C4-2B (cell line): ENCODE measurements around the gene EBI3.

Experiments used
- H3K27ac ChIP-seq: fragments of 450-650 bp; 2 replicates; pipeline ENCODE4 v1.5.1; 2017
- CTCF ChIP-seq: fragments of 450-650 bp; conservative IDR thresholded peaks from 2 replicates; pipeline ENCODE4 v1.5.1; 2017; ENCODE audit warnings: mild to moderate bottlenecking
- ZFX ChIP-seq: fragments of 450-650 bp; IDR thresholded peaks from 2 replicates; pipeline ENCODE4 v1.6.1; 2017

Gene EBI3

GRCh38 chr19:4229179-4229931 lies at the start of gene EBI3:
EBI3 (plus strand) TSS chr19:4229523; CDS start chr19:4229551, 28 bp downstream.
- no peak within 1 kb of the TSS for H3K27ac ChIP-seq
- TF ChIP-seq ZFX: no peak
- no peak for TF ChIP-seq CTCF

GRCh38 chr19:4181053-4181508 lies 48.2 kb upstream of the EBI3 start:
- no peak overlapping the region for H3K27ac ChIP-seq
- no peak for TF ChIP-seq CTCF
- no peak for TF ChIP-seq ZFX

DNA sequence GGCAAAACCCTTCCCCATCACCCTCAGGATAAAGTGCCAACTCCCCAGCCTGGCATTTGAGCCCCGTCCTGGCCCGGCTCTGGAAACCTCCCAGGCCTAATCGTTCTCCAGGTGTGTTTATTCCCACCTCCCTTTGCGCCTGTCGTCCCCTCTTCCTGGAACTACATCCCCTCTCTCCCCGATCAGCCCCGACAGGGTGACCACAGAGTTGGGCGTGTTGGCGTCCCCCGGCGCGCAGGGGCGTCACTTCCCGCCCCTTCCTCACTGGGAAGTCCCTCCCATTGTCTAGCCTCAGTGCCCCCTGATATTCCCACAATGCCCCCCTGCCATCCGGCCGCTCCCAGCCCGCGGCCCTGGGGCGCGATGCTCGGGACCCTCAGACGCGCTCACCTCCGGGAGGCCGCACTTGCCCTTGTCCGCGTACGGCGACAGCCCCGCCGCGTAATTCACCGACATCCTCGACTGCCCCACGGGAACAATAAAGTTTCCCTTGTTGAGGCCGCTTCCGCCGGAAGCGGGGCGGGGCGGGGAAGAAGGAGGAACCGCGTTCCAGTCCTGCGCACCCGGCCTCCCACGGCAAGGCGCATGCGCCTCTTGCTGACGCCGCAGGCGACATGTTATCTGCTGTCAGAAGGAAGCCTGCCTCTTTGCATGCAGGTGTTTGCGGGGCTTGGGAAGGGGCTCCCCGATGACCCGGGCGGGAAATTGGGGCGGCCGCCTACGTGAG lies 47.1 kb upstream of the EBI3 start, which contains the start of the genes ANKRD24 and SIRT6:
TSS of gene ANKRD24 (plus strand) at position 606 of the 727 bp plus-strand sequence. CDS start 3,737 bp downstream, outside the sequence.
TSS of gene SIRT6 (minus strand) at position 480 of the 727 bp plus-strand sequence. CDS start at position 456, 24 bp downstream.
- H3K27ac ChIP-seq: peak within 1 kb of the TSS; percentile 88
- TF ChIP-seq ZFX: peak; percentile 72; the same call in 1 of the 2 replicates
- TF ChIP-seq CTCF: no peak

DNA sequence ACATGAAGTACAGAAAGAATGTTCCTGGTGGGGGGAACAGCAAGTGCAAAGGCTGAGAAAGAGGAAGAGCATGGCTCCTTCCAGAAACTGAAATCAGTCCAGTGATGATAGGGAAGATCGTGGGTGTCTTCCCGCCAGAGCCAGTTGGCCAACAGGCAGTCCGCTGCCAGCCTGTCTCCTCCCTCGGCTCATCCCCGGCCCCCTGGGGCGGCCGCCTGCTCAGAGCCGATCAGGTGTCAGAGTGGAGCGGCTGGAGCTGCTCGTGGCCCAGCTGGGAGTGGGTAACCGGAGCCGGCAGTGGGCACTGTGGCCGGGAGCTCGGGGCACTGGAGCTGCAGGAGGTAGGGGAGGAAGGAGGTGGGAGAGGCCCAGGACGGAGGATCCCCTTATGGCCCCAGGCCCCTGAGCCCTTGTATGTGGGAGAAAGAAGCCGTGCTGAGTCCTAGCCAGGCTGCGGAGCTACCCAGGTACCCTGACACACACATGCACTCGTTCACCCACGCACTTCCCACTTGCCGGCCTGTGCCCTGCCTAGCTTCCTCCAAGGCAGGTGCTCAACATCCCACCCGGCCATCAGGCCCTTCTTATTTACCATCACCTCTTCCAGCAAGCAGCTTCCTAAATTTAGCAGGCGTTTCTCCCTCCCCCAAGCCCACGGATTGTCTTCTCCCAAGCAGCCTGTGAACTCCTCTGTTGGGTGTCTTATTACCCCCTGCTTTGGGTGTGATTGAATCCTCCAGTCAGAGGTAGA lies 45.2 kb upstream of the EBI3 start:
- no peak overlapping the region for H3K27ac ChIP-seq
- TF ChIP-seq CTCF: no peak
- TF ChIP-seq ZFX: no peak

GRCh38 chr19:4184718-4185352 lies 44.5 kb upstream of the EBI3 start:
- TF ChIP-seq CTCF: no peak
- no peak for TF ChIP-seq ZFX
- H3K27ac ChIP-seq: no peak overlapping the region

DNA sequence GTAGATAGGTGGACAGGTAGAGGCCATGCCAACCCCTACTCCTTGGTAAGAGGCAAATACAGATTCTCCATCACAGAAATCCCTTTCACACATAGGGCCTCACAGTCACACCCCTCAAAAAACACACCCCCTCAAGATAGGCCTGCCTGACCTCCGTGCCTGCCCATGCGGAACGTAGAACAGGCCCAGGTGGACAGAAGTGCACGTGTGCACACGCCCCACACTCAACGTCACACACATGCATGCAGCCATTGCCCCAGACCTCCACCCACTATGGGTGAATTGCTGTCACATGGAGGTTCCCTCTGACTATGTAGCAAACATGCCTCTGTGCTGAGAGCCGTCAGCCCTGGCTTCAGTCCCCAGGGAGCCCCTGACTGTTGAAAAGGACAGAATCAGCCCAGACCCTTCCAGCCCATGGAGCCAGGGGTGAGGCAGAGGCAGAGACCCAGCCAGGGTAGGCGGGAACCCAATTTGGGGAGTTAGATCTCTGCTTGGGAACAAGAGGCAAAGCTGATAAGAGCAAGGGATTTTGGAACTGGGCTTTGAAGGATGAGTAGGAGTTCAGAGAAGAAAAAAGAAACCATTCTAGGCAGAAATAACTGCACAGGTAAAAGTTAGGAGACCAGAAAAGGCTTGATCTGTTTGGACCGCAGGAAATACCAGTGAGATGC lies 43.8 kb upstream of the EBI3 start:
- no peak overlapping the region for H3K27ac ChIP-seq
- no peak for TF ChIP-seq ZFX
- TF ChIP-seq CTCF: no peak
